ENCODE data around the gene RHOF. TPM values are rescaled to one million over a fixed set of nuclear protein-coding genes. Genes with fewer than 3 reads are reported as not detected.

RHOF gene
- total and polyA plus RNA-seq, 2 of the 13 experiments (the other 11 are each of a cell fraction or from before 2014, with no cell fraction given): 14.6 to 32.2 TPM

- TF ChIP-seq BCLAF1 (IDR thresholded peaks at IDR 0.05) (no peak), ATF7 (IDR thresholded peaks at IDR 0.05) (peak; percentile 21; the same call in 1 of the 2 replicates), ATF7 (CRISPR knock-in tag; IDR thresholded peaks at IDR 0.05) (no peak; the same call in 1 of the 2 replicates), ZMYM2 (CRISPR knock-in tag; IDR thresholded peaks at IDR 0.05) (no peak; the same call in 1 of the 2 replicates), ZSCAN30 (CRISPR knock-in tag; IDR thresholded peaks at IDR 0.05) (no peak), CBX1 (IDR thresholded peaks at IDR 0.05; ENCODE audit: low read depth) (peak; percentile 18), ELF4 (CRISPR knock-in tag; IDR thresholded peaks at IDR 0.05; ENCODE audit: borderline replicate concordance) (no peak), E2F1 (CRISPR knock-in tag; IDR thresholded peaks at IDR 0.05) (no peak), BRD4 (CRISPR knock-in tag; IDR thresholded peaks at IDR 0.05) (no peak), PAX8 (CRISPR knock-in tag; IDR thresholded peaks at IDR 0.05; ENCODE audit: borderline replicate concordance) (no peak), ZBED4 (CRISPR knock-in tag; IDR thresholded peaks at IDR 0.05; ENCODE audit: borderline replicate concordance) (no peak), THAP9 (CRISPR knock-in tag; IDR thresholded peaks at IDR 0.05; ENCODE audit: borderline replicate concordance) (no peak; the same call in 1 of the 2 replicates), IKZF4 (CRISPR knock-in tag; IDR thresholded peaks at IDR 0.05; ENCODE audit: borderline replicate concordance, low read depth, not compliant biosample characterization) (no peak), SKIL (CRISPR knock-in tag; IDR thresholded peaks at IDR 0.05; ENCODE audit: borderline replicate concordance) (peak; percentile 88)
Observed at GRCh38 chr12:121791671-121792551, 1.6 kb downstream of the RHOF start (continued).

Data from HepG2 (cell line).